Naive thymus-derived CD8-positive, alpha-beta T cell (primary cell): ENCODE measurements around the gene PABPN1L. TPM values are rescaled to one million over a fixed set of nuclear protein-coding genes. Genes with fewer than 3 reads are reported as not detected.
A peak's percentile ranks its signal among the peaks of the same experiment; 100 is the strongest.

Experiments used
- ATAC-seq, 2 donors: fragments of 150-1000 bp; cut with Tn5 transposase in 1 of 2; sonication (Bioruptor Pico), chemical (Tn5 transposase) in 1 of 2; 1 replicate in 1 of 2; 2 replicates in 1 of 2; pipeline ENCODE4 v1.10.0; 2021; ENCODE audit warnings: mild to moderate bottlenecking in 2 of 2, moderate library complexity in 2 of 2
- POLR2A ChIA-PET: fragments of 350-600 bp; sonication (Branson Sonifier 250); formaldehyde crosslinking; loops from one replicate; lab custom pipeline; 2021; ENCODE audit warnings: antibody characterized with exemption; lab: Charles Lee
- DNase-seq, 10 donors: peaks; one replicate each; pipeline versions ENCODE4 v3.0.0 to v3.0.0-alpha.2; 2020 to 2022
- H3K27ac Mint-ChIP-seq, 10 donors: one replicate each; pipeline ENCODE4 v1.8.0; 2020 to 2022; ENCODE audit warnings: mild to moderate bottlenecking in 10 of 10, mixed read lengths in 10 of 10, moderate library complexity in 4 of 10, inconsistent platforms in 1 of 10
- H3K27me3 Mint-ChIP-seq, 5 donors: one replicate each; pipeline ENCODE4 v1.8.0; 2021 to 2022; ENCODE audit warnings: mixed read lengths in 5 of 5
- H3K36me3 Mint-ChIP-seq, 3 donors: one replicate each; pipeline ENCODE4 v1.8.0; 2020 to 2022; ENCODE audit warnings: mixed read lengths in 3 of 3, mild to moderate bottlenecking in 2 of 3, inconsistent platforms in 1 of 3
- H3K4me1 Mint-ChIP-seq, 4 donors: one replicate each; pipeline ENCODE4 v1.8.0; 2021 to 2022; ENCODE audit warnings: mixed read lengths in 4 of 4
- H3K4me3 Mint-ChIP-seq, 10 donors: one replicate each; pipeline ENCODE4 v1.8.0; 2020 to 2022; ENCODE audit warnings: mild to moderate bottlenecking in 10 of 10, mixed read lengths in 10 of 10, moderate library complexity in 6 of 10, inconsistent platforms in 1 of 10
- H3K9me3 Mint-ChIP-seq, 9 donors: one replicate each; pipeline ENCODE4 v1.8.0; 2020 to 2022; ENCODE audit warnings: mixed read lengths in 9 of 9, mild to moderate bottlenecking in 3 of 9, inconsistent platforms in 1 of 9, moderate library complexity in 1 of 9
- polyA plus RNA-seq, 3 donors: library from polyadenylated mRNA; unstranded; fragments of 300-500 nt; fragmentation: Illumina TruSeq; gene quantifications; one replicate each; pipeline ENCODE4 v1.2.3, GENCODE V29; 2021
- total RNA-seq, 8 experiments: library from RNA in 2 of 8; stranded (reverse) in 2 of 8; gene quantifications; one replicate each; pipeline ENCODE4 v1.2.3 and lab custom pipeline; 2021 to 2026

Gene PABPN1L
- total and polyA plus RNA-seq, 5 experiments from 2014 or later: not detected

- Mint-ChIP-seq H3K36me3 (peaks cover 0 to 8% (median 4%) of the 10 kb centered on the region in 3 donors), H3K27me3 (no peaks in the 10 kb centered on the region), H3K4me1 (peaks cover 0 to 4% (median 0%) of the 10 kb centered on the region in 4 donors), H3K4me3 (no peak overlapping the region), H3K27ac (no peak overlapping the region), H3K9me3 (no peaks in the 10 kb centered on the region)
- POLR2A ChIA-PET: no interaction called here
- DNase-seq: no peak
- no peak for ATAC-seq
Measured at GRCh38 chr16:88843256-88843655, 23.2 kb downstream of the PABPN1L start.

GRCh38 chr16:88842806-88843205 lies 23.7 kb downstream of the PABPN1L start:
- POLR2A ChIA-PET: no interaction called here
- Mint-ChIP-seq H3K4me3 (no peak overlapping the region), H3K9me3 (no peaks in the 10 kb centered on the region), H3K27me3 (no peaks in the 10 kb centered on the region), H3K36me3 (peaks cover 0 to 8% (median 4%) of the 10 kb centered on the region in 3 donors), H3K27ac (no peak overlapping the region), H3K4me1 (peaks cover 0 to 2% (median 0%) of the 10 kb centered on the region in 4 donors)
- no peak for DNase-seq
- no peak for ATAC-seq

GRCh38 chr16:88842308-88842756 lies 24.1 kb downstream of the PABPN1L start:
- no peaks in the 10 kb centered on the region for H3K9me3 Mint-ChIP-seq
- DNase-seq: no peak
- H3K27me3 Mint-ChIP-seq: no peaks in the 10 kb centered on the region
- POLR2A ChIA-PET: no interaction called here
- H3K4me3 Mint-ChIP-seq: no peak overlapping the region
- peaks cover 0 to 2% (median 0%) of the 10 kb centered on the region in 4 donors for H3K4me1 Mint-ChIP-seq
- peak overlapping the region in 2 of 10 donors; percentile 31 to 62 for H3K27ac Mint-ChIP-seq
- H3K36me3 Mint-ChIP-seq: peaks cover 0 to 8% (median 4%) of the 10 kb centered on the region in 3 donors
- ATAC-seq: no peak

- POLR2A ChIA-PET: no interaction called here
Measured at GRCh38 chr16:88841521-88842307, 24.7 kb downstream of the PABPN1L start.

GRCh38 chr16:88840600-88841215 lies 25.8 kb downstream of the PABPN1L start:
- DNase-seq (no peak), ATAC-seq (no peak)
- Mint-ChIP-seq H3K36me3 (peaks cover 0 to 8% (median 4%) of the 10 kb centered on the region in 3 donors), H3K9me3 (no peaks in the 10 kb centered on the region), H3K27ac (no peak overlapping the region), H3K4me3 (no peak overlapping the region), H3K4me1 (no peaks in the 10 kb centered on the region), H3K27me3 (no peaks in the 10 kb centered on the region)
- POLR2A ChIA-PET: no interaction called here

More at GRCh38 chr16:88841521-88842307, 24.7 kb downstream of the PABPN1L start:
- Mint-ChIP-seq H3K4me1 (peaks cover 0 to 2% (median 0%) of the 10 kb centered on the region in 4 donors), H3K4me3 (no peak overlapping the region), H3K27ac (peak overlapping the region in 2 of 10 donors; percentile 31 to 62), H3K36me3 (peaks cover 0 to 8% (median 4%) of the 10 kb centered on the region in 3 donors), H3K27me3 (no peaks in the 10 kb centered on the region), H3K9me3 (no peaks in the 10 kb centered on the region)
- DNase-seq (no peak), ATAC-seq (no peak)

GRCh38 chr16:88839745-88840599 lies 26.5 kb downstream of the PABPN1L start:
- no peak overlapping the region for H3K4me3 Mint-ChIP-seq
- no peaks in the 10 kb centered on the region for H3K4me1 Mint-ChIP-seq
- POLR2A ChIA-PET: interaction anchor here (1.0 kb wide), 1 partner anchor 28 kb away, joined by 4 read pairs; the partner anchor contains the start of gene APRT
- H3K27me3 Mint-ChIP-seq: no peaks in the 10 kb centered on the region
- H3K36me3 Mint-ChIP-seq: peaks cover 0 to 11% (median 7%) of the 10 kb centered on the region in 3 donors
- ATAC-seq: no peak
- no peak overlapping the region for H3K27ac Mint-ChIP-seq
- DNase-seq: no peak
- H3K9me3 Mint-ChIP-seq: no peaks in the 10 kb centered on the region

GRCh38 chr16:88839026-88839529 lies 27.4 kb downstream of the PABPN1L start:
- peaks cover 0 to 11% (median 8%) of the 10 kb centered on the region in 3 donors for H3K36me3 Mint-ChIP-seq
- H3K9me3 Mint-ChIP-seq: no peaks in the 10 kb centered on the region
- no peak for ATAC-seq
- no peak overlapping the region for H3K4me3 Mint-ChIP-seq
- H3K27ac Mint-ChIP-seq: no peak overlapping the region
- H3K4me1 Mint-ChIP-seq: no peaks in the 10 kb centered on the region
- POLR2A ChIA-PET: interaction anchor here (1.0 kb wide), 1 partner anchor 27 kb away, joined by 4 read pairs; the partner anchor contains the start of gene APRT
- no peak for DNase-seq
- no peaks in the 10 kb centered on the region for H3K27me3 Mint-ChIP-seq

- POLR2A ChIA-PET: interaction anchor here (1.0 kb wide), 1 partner anchor 27 kb away, joined by 4 read pairs; the partner anchor contains the start of gene APRT
- H3K27me3 Mint-ChIP-seq: no peaks in the 10 kb centered on the region
- no peak for ATAC-seq
- no peaks in the 10 kb centered on the region for H3K9me3 Mint-ChIP-seq
- peaks cover 0 to 8% (median 8%) of the 10 kb centered on the region in 3 donors for H3K36me3 Mint-ChIP-seq
- no peak overlapping the region for H3K27ac Mint-ChIP-seq
- no peaks in the 10 kb centered on the region for H3K4me1 Mint-ChIP-seq
- no peak overlapping the region for H3K4me3 Mint-ChIP-seq
- DNase-seq: no peak
Measured at GRCh38 chr16:88838566-88838965, 27.9 kb downstream of the PABPN1L start.

GRCh38 chr16:88837806-88838205 lies 28.7 kb downstream of the PABPN1L start:
- Mint-ChIP-seq H3K4me3 (no peak overlapping the region), H3K27me3 (no peaks in the 10 kb centered on the region), H3K27ac (no peak overlapping the region), H3K9me3 (no peaks in the 10 kb centered on the region), H3K4me1 (no peaks in the 10 kb centered on the region), H3K36me3 (peaks cover 0 to 8% (median 8%) of the 10 kb centered on the region in 3 donors)
- DNase-seq (no peak), ATAC-seq (no peak)
- POLR2A ChIA-PET: no interaction called here

GRCh38 chr16:88836791-88837190 lies 29.7 kb downstream of the PABPN1L start:
- no peak overlapping the region for H3K4me3 Mint-ChIP-seq
- DNase-seq (no peak), ATAC-seq (no peak)
- no peaks in the 10 kb centered on the region for H3K9me3 Mint-ChIP-seq
- POLR2A ChIA-PET: interaction anchor here (0.7 kb wide), 1 partner anchor 10 kb away, joined by 3 read pairs; no protein-coding TSS in a partner anchor
- no peaks in the 10 kb centered on the region for H3K27me3 Mint-ChIP-seq
- peaks cover 0 to 8% (median 8%) of the 10 kb centered on the region in 3 donors for H3K36me3 Mint-ChIP-seq
- no peaks in the 10 kb centered on the region for H3K4me1 Mint-ChIP-seq
- H3K27ac Mint-ChIP-seq: no peak overlapping the region

GRCh38 chr16:88835818-88836217 lies 30.6 kb downstream of the PABPN1L start:
- DNase-seq (no peak), ATAC-seq (no peak)
- H3K27ac Mint-ChIP-seq: no peak overlapping the region
- no peaks in the 10 kb centered on the region for H3K4me1 Mint-ChIP-seq
- peaks cover 0 to 8% (median 8%) of the 10 kb centered on the region in 3 donors for H3K36me3 Mint-ChIP-seq
- no peak overlapping the region for H3K4me3 Mint-ChIP-seq
- POLR2A ChIA-PET: no interaction called here
- H3K27me3 Mint-ChIP-seq: no peaks in the 10 kb centered on the region
- no peaks in the 10 kb centered on the region for H3K9me3 Mint-ChIP-seq

- Mint-ChIP-seq H3K4me1 (no peaks in the 10 kb centered on the region), H3K9me3 (no peaks in the 10 kb centered on the region), H3K4me3 (no peak overlapping the region), H3K27ac (no peak overlapping the region), H3K27me3 (no peaks in the 10 kb centered on the region), H3K36me3 (peaks cover 0 to 8% (median 8%) of the 10 kb centered on the region in 3 donors)
- POLR2A ChIA-PET: no interaction called here
- ATAC-seq (no peak), DNase-seq (no peak)
Measured at GRCh38 chr16:88835383-88835782, 31.1 kb downstream of the PABPN1L start.
